Caco-2 (cell line): Measurements from ENCODE around the gene DOCK6. TPM values are rescaled to one million over a fixed set of nuclear protein-coding genes. Genes with fewer than 3 reads are reported as not detected.

ENCODE experiments used
- BruUV-seq: library from RNA; stranded (reverse); fragments of 400-500 nt; replicated peaks from 2 replicates; lab custom pipeline; 2021; lab: Mats Ljungman, UMichigan
- CTCF ChIA-PET: fragments of 300-600 bp; sonication (Branson Sonifier 250); formaldehyde crosslinking; loops from one replicate; lab custom pipeline; 2022; ENCODE audit warnings: antibody characterized with exemption; lab: Charles Lee
- POLR2A ChIA-PET: fragments of 300-600 bp; sonication (Branson Sonifier 250); formaldehyde crosslinking; loops from one replicate; lab custom pipeline; 2022; ENCODE audit warnings: antibody characterized with exemption; lab: Charles Lee
- DNase-seq, 2 experiments: peaks; one replicate each; pipeline versions ENCODE4 v3.0.0 to v3.0.0-alpha.2; 2020 to 2022
- H3K27me3 ChIP-seq: replicated peaks from 2 replicates; pipeline ENCODE4 v1.6.0; 2011; ENCODE audit warnings: low read length; ENCODE audit not compliant: control insufficient read depth, insufficient read depth
- H3K36me3 ChIP-seq: 2 replicates; pipeline ENCODE4 v1.5.1; 2011; ENCODE audit warnings: low read length; ENCODE audit not compliant: control insufficient read depth, insufficient read depth
- H3K4me1 ChIP-seq: fragments of 250-450 bp; sonication (Bioruptor Pico); 2 replicates; pipeline ENCODE4 v1.5.1; 2020; ENCODE audit warnings: mild to moderate bottlenecking
- H3K4me3 ChIP-seq: 2 replicates; pipeline ENCODE4 v1.5.1; 2011; ENCODE audit warnings: low read depth, mild to moderate bottlenecking, control low read depth, low read length
- H3K9me3 ChIP-seq: fragments of 250-450 bp; sonication (Bioruptor Pico); 2 replicates; pipeline ENCODE4 v1.5.1; 2020; ENCODE audit warnings: mild to moderate bottlenecking, moderate library complexity
- H3K27ac Mint-ChIP-seq: one replicate; pipeline ENCODE4 v1.8.0; 2022; ENCODE audit warnings: mixed read lengths; ENCODE audit not compliant: unreplicated experiment
- H3K27me3 Mint-ChIP-seq: one replicate; pipeline ENCODE4 v1.8.0; 2022; ENCODE audit warnings: mixed read lengths; ENCODE audit not compliant: insufficient read depth, unreplicated experiment
- H3K36me3 Mint-ChIP-seq: one replicate; pipeline ENCODE4 v1.8.0; 2022; ENCODE audit warnings: mild to moderate bottlenecking, mixed read lengths; ENCODE audit not compliant: insufficient read depth, unreplicated experiment
- H3K4me1 Mint-ChIP-seq: one replicate; pipeline ENCODE4 v1.8.0; 2022; ENCODE audit warnings: low read depth, mixed read lengths; ENCODE audit not compliant: unreplicated experiment
- H3K4me3 Mint-ChIP-seq: one replicate; pipeline ENCODE4 v1.8.0; 2022; ENCODE audit warnings: mild to moderate bottlenecking, moderate library complexity, mixed read lengths; ENCODE audit not compliant: unreplicated experiment
- H3K9me3 Mint-ChIP-seq: one replicate; pipeline ENCODE4 v1.8.0; 2022; ENCODE audit warnings: mixed read lengths; ENCODE audit not compliant: unreplicated experiment
- CTCF ChIP-seq, 2 experiments: fragments of 200-600 bp in 1 of 2; IDR thresholded peaks; 1 replicate in 1 of 2; 2 replicates in 1 of 2; pipeline versions ENCODE4 v1.5.1 to v1.8.0; 2011 to 2022; ENCODE audit warnings: antibody characterized with exemption in 1 of 2, control low read depth in 1 of 2, inconsistent platforms in 1 of 2, low read depth in 1 of 2, low read length in 1 of 2, mild to moderate bottlenecking in 1 of 2, moderate library complexity in 1 of 2; ENCODE audit not compliant: insufficient read depth in 1 of 2, severe bottlenecking in 1 of 2, unreplicated experiment in 1 of 2
- intact Hi-C: fragments of 100-400 bp; cut with micrococcal nuclease; formaldehyde crosslinking; loops from one replicate; pipeline ENCODE4 v1.10.0; 2022; ENCODE audit not compliant: unreplicated experiment
- total RNA-seq: library from RNA; stranded (reverse); gene quantifications from 2 replicates; pipeline ENCODE4 v1.2.3, GENCODE V29; 2022

Gene DOCK6
- total RNA-seq, 1 experiment from 2014 or later: 84.1 TPM

GRCh38 chr19:11205939-11206570 is 56.3 kb downstream of the DOCK6 start:
- Mint-ChIP-seq H3K4me3 (no peak overlapping the region), H3K27me3 (no peaks in the 10 kb centered on the region), H3K27ac (no peak overlapping the region), H3K9me3 (no peaks in the 10 kb centered on the region), H3K4me1 (peaks cover 6% of the 10 kb centered on the region), H3K36me3 (peaks cover 20% of the 10 kb centered on the region)
- no TSS peak for BruUV-seq
- Histone ChIP-seq H3K9me3 (no peaks in the 10 kb centered on the region), H3K36me3 (no peaks in the 10 kb centered on the region; the same call in 1 of the 2 replicates), H3K4me1 (no peaks in the 10 kb centered on the region), H3K4me3 (no peak overlapping the region), H3K27me3 (no peaks in the 10 kb centered on the region)
- intact Hi-C loops: no loop called here
- DNase-seq: no peak
- TF ChIP-seq CTCF (IDR thresholded peaks at IDR 0.05; ENCODE audit: insufficient read depth in 1 of 2, low read depth in 1 of 2, low read length in 1 of 2, severe bottlenecking in 1 of 2, unreplicated experiment in 1 of 2): no peak
- POLR2A ChIA-PET: no interaction called here
- CTCF ChIA-PET: no interaction called here

- TF ChIP-seq CTCF (IDR thresholded peaks at IDR 0.05; ENCODE audit: insufficient read depth in 1 of 2, low read depth in 1 of 2, low read length in 1 of 2, severe bottlenecking in 1 of 2, unreplicated experiment in 1 of 2): no peak
- H3K4me3 ChIP-seq: no peak overlapping the region
- H3K36me3 ChIP-seq: no peaks in the 10 kb centered on the region; the same call in 1 of the 2 replicates
- Mint-ChIP-seq H3K4me1 (peaks cover 6% of the 10 kb centered on the region), H3K27me3 (no peaks in the 10 kb centered on the region), H3K27ac (no peak overlapping the region), H3K9me3 (no peaks in the 10 kb centered on the region), H3K36me3 (peaks cover 17% of the 10 kb centered on the region), H3K4me3 (no peak overlapping the region)
- intact Hi-C loops: no loop called here
- H3K4me1 ChIP-seq: no peaks in the 10 kb centered on the region
- no peaks in the 10 kb centered on the region for H3K9me3 ChIP-seq
- ChIA-PET POLR2A (no interaction called here), CTCF (no interaction called here)
- no peak for DNase-seq
- no TSS peak for BruUV-seq
- no peaks in the 10 kb centered on the region for H3K27me3 ChIP-seq
Measured at GRCh38 chr19:11204943-11205349, 57.4 kb downstream of the DOCK6 start.

GRCh38 chr19:11204076-11204602 is 58.2 kb downstream of the DOCK6 start:
- Mint-ChIP-seq H3K36me3 (peaks cover 24% of the 10 kb centered on the region), H3K9me3 (no peaks in the 10 kb centered on the region), H3K27me3 (no peaks in the 10 kb centered on the region), H3K4me1 (peaks cover 6% of the 10 kb centered on the region), H3K27ac (no peak overlapping the region), H3K4me3 (no peak overlapping the region)
- H3K4me3 ChIP-seq: no peak overlapping the region
- no TSS peak for BruUV-seq
- TF ChIP-seq CTCF (IDR thresholded peaks at IDR 0.05; ENCODE audit: insufficient read depth in 1 of 2, low read depth in 1 of 2, low read length in 1 of 2, severe bottlenecking in 1 of 2, unreplicated experiment in 1 of 2): no peak
- no peaks in the 10 kb centered on the region for H3K4me1 ChIP-seq
- ChIA-PET CTCF (interaction anchor here (0.6 to 0.8 kb wide), 2 partner anchors 34 to 78 kb away, joined by 3 to 4 read pairs; no protein-coding TSS in a partner anchor), POLR2A (no interaction called here)
- DNase-seq: no peak
- no peaks in the 10 kb centered on the region; the same call in 1 of the 2 replicates for H3K36me3 ChIP-seq
- no peaks in the 10 kb centered on the region for H3K9me3 ChIP-seq
- intact Hi-C loops: no loop called here
- no peaks in the 10 kb centered on the region for H3K27me3 ChIP-seq
